A172 (cell line): ENCODE data around the gene PPP2R2C. TPM values are rescaled to one million over a fixed set of nuclear protein-coding genes. Genes with fewer than 3 reads are reported as not detected.
A peak's percentile ranks its signal among the peaks of the same experiment; 100 is the strongest.

ENCODE experiments used
- DNase-seq: peaks from one replicate; pipeline ENCODE4 v3.0.0-alpha.2; 2015; ENCODE audit warnings: low spot score
- total RNA-seq: library from RNA; depleted of rRNA; stranded (reverse); fragments of >200 nt; shearing (Covaris generic); gene quantifications from 2 replicates; pipeline ENCODE4 v1.2.3, GENCODE V29; 2014

The PPP2R2C gene
- total RNA-seq, 1 experiment from 2014 or later = 10.6 TPM

DNA sequence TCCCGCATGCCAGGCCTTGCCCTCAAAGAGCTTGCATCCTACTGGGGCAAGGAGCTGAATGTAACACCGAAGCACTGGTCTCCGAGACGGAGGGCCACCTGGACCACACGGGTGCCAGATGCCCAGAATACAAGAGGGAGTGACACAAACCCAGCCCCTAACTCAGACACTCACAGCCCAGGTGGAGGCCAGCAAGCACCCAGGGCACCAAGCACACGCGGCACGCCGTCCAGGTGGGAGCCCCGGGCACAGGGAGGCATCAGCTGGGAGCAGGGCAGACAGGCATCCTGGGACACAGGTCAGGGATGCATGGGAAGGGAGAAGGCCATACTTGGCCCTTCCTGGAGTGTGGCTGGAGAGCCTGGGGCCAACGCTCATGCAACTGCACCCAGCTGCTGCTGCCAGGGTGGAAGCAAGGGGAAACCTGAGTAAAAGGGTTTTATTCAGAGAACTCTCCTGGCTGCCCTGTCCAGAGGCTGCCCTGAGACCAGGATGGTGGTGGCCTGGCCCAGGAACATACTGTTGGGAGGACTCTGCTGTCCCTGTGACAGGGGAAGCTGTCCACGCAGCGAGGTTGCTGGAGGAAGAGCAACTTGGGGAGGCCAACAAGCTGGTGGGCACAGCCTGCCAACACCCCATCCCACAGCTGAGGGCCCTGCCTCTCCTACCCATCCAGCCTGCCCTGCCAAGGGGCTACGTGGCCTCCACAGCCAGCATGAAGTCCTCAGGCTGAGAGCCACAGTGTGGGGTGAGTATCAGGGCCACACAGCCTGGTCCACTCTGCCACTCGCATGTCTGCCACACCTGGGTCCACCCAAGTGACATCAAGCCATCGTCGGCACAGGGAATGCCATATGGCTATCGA, 22.2 kb upstream of the PPP2R2C start:
- DNase-seq = no peak

DNA sequence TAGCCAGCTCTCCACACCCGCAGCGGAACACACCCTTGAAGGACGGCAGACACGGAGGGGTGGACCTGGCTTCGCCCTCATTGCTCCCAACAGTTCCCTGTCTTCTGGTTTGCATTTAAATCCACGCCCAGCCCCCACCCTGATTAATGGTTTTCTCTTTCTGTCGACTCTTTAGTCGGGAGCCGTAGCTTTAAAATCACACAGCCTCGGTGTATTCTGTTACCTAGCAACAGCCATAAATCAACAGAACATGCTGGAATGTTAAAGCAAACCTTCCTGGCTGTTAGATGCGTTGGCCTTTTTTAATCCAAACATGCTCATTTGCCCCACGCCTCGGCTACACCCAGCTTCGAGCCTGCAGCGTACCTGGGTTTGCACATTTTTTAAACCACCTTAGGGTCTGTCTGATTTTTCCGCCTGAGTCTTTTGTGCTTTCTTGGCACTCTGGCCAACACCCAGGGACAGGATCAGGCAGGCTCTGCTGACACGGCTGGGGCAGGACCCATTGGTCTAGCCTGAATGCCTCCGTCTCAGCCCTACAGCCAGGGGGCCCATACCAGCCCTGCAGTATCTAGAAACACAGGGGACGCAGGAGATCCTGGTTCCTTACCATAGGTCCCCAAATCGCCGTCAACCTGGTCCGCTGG, 21.4 kb upstream of the PPP2R2C start:
- peak; percentile 29 for DNase-seq

DNA sequence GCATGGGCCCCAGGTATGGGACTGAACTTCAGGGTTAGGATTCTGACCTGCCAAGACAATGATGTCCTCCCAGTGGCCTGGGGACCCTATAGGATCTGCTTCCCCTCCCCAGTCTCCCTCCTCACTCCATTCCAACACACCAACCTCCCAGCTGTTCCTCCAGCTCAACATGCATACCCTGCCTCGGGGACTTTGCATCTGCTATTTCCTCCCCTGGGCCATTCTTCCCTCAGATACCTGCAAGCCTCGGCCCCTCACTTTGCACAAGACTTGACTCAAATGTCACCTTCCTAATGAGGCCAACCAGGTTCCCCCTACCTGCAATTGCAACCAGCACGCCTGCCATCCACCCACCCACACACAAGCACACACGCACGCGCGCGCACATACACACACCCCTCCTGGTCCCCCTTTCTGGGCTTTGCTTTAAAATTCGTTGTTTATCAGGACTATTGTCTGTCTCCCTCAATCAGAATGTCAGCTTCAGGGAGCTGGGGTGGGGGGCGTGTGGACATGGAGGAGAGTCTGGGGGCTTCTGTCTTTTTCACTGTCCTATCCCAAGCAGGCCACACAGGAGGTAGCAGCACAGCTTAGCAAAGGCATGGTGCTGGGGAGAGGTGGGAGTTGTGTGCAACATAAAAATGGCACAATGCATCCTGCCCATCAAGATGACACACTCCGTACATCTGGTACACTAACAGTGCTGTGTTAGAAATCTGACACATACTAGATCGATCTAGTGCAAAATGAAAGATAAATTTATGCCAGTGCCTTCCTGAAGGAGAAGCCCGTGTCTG, 20.6 kb upstream of the PPP2R2C start:
- DNase-seq = no peak

DNA sequence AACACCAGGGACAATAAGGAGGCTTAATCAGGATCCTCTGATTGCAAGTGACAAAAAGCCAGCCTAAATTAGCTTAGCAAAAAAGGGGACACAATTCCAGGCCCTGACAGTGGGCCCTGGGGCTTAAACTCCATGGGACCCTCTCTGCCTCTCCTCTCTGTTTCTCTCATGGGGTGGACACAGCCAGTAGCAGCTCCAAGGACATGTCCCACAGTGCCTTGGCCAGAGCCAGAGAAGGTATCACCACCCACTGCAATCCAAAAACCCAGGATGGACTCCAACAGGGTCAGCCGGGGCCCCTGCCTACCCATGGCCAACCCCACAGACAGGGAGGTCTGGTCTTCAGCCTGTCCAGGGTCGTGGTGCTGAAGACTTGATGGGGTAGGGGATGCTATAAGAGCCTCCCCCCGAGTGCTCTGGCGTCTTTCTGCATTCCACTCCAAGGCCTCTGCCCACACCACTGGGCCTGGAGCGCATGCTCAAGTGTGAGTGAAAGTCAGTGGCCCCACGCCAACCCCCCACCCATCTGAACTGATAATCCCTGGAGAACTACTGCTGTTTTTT, 19.7 kb upstream of the PPP2R2C start:
- DNase-seq = no peak

DNA sequence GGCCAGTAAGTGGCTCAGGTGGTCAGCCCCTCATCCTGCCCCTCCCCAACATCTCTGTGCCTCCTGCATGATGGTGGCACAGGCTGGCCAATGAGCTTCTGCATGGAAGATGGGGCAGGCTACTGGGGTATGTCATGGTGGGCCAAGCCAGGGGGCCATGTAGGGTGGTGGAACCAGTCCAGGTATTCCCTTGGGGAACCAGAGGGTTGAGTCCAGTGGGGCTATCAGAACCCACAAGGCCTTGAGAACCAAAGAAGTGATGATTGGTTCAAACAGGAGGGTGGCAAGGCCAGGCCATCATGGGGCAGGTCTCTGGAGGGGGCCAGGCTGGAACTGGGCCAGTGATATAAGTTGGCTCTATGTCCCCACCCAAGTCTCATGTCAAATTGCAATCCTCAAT, 18.8 kb upstream of the PPP2R2C start:
- no peak for DNase-seq

DNA sequence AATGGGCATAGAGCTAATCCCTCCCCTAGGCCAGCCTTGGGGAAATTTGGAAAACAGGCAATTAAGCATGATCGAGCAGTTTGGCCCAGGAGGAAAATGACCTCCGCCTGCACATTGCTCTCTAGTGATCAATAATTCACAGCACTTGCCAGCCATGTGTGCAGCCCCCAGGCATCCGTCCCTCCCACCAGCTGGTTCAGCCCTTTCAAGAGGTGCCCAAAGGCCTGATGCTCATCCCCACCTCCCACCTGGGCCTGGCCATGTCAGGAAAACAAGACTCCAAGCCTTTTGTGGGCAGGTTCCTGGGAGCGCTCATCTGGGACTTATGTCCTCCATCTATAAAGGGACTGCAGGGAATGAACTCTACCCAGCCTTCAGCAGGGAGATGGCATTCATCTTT, 17.5 kb upstream of the PPP2R2C start:
- DNase-seq = no peak

DNA sequence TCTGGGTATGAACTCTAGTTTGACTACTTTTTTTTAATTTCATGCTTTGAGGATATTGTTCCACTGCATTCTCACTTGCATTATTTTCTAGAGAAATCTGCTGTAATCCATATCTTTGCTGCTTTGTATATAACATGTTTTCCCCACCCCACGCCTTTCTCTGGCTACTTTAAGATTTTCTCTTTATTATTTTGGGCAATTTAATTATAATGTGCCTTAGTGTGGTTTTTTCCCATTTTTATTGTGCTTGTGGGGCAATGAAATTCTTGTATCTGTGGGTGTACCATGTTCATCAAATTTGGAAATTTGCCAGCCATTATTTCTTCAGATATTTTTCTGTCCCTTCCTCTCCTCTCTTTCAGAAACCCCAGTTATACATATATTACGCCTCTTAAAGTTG, 15.1 kb upstream of the PPP2R2C start:
- DNase-seq = no peak

DNA sequence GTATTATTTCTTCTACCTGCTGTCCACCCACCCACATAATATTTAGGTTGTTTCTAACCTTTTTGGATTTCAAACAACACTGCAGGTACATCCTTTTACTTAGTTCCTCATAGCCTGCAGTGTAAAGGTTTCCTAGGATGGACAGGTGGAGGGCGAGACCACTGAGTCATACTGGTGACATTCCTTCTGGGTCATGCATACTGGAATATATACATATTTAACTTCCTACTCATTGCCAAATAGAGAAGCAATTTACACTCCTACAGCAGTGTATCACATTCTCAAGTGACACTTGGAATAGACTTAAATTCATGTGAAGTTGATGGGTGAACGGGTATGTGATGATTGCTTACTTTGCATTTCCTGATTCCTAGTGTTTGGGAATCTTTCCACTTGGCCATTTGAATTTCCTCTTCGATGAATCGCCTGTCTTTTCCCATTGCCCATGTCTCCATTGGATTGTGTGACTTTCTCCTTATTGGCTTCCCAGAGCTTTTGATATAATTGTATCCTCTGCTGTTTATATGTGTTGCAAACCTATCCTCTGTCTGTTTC, 8.2 kb upstream of the PPP2R2C start:
- DNase-seq = peak; percentile 66

DNA sequence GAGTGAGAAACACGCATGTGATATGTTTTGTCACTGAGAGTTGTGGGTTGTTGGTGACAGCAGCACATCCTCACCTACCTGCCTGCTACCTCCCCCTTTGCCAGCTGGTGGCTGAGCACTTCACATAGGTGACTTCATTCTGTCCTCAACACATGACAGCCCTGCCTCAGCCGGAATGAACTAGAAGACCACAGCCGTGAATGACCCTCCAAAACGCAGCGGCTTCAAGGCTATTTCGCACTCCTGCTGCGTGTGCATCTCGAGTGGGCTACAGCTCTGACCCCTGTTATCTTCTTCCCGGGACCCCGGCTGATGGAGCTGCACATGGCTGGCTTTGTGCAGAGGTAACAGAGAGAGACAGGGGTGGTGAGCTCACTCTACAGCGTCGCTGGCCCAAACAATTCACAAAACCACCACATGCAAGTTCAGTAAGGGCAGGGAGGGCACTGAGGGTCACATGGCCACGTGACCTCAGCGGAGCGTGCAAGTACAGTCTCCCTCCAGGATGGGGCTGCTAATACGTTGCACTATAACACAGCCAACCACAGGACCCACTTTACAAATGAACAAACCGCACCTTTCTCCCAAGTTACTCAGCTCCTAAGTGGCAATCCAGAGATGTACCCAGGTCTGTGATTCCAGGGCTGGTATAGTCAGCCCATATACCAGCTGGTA, 6.3 kb upstream of the PPP2R2C start:
- no peak for DNase-seq

DNA sequence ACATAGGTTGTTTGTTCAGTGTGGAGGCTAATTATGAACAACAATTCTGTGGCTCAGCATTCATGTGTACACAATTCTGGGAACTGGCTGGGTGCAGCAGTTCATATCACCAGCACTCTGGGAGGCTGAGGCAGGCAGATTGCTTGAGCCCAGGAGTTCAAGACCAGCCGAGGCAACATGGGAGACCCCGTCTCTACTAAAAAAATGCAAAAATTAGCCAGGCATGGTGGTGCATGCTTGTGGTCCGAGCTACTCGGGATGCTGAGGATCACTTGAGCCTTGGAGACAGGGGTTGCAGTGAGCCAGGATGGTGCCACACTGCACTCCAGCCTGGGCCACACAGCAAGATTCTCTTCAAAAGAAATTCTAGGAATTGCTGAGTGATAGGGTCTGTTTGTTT, 4.5 kb upstream of the PPP2R2C start:
- no peak for DNase-seq

DNA sequence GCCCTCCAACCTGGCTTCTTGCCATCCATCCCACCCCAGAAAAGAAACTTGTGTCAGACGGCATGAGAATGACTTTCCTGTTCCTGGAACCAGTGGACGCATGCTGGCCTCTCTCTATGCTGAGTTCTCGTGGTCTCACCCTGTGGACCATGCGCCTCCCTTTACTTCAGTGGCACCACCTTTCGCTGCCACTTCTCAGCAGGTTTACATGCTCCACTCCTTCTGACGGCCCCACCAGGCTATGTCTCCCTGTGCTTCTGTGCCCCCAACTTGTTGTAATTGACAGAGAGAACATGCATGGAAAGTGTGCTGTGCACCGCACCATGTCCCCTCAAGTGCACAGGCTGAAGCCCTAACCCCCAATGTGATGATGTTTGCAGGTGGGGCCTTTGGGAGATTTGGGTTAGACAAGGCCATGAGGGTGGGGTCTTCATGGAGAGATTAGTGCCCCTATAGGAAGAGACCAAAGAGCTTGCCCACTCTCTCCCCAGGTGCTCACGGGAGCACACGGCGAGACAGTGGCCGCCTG, 3.1 kb upstream of the PPP2R2C start:
- DNase-seq = no peak

DNA sequence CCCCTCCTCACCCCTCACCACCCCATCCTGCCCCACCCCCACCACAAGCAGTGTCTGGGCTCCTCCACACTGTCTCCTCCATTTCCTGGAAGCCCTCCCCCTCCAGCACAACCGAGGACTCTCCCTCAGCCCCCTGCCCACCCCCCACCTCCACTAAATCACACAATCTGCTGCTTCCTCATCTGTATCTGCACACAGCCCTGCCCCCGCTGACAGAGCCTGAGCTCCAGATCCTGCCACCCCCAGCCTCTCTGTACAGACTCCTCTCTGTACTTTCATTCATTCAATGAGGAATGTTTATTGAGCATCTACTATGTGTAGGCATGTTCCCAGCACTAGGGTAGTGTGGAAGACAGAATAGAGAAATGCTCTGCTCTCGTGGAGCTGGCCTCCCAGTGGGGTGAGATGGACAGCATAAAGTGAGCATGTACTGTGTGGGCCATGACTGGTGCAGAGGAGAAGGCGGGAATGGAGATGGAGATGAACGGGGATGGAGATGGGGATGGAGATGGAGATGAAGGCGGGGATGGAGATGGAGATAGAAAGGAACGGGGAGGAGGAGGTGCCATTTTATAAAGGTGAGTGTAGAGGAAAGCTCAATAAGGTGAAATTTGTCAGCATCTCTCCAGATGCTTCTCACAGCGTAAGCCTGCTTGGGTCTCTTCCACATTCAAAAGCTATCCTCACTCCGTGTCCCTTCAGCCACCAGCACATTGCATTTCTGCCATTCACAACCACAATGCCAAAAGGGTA, 2.5 kb upstream of the PPP2R2C start:
- DNase-seq = no peak

DNA sequence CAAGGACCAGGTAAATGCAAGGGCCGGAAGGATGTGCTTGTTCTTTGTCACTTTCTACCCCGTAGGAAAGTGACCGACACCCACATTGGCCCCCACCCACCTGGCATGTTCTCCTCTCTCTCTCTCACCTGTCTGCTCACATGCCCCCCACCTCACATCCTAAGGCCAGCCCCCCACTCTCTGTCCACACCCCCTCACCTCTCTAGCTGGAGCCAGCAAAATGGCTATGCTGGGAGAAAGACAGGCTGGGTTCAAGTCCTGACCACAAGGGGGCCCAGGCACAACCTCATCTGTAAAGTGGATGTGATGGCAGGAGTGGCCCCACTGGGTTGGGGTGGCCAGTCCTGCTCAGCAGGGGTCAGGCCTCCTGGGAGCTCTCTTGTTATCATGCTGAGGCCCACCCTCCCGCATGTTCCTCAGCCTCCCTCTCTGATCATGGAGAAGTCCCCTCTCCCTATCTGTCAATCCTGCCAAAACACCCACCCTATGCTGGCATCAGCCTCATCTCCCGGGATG, 1.7 kb upstream of the PPP2R2C start:
- DNase-seq = no peak

DNA sequence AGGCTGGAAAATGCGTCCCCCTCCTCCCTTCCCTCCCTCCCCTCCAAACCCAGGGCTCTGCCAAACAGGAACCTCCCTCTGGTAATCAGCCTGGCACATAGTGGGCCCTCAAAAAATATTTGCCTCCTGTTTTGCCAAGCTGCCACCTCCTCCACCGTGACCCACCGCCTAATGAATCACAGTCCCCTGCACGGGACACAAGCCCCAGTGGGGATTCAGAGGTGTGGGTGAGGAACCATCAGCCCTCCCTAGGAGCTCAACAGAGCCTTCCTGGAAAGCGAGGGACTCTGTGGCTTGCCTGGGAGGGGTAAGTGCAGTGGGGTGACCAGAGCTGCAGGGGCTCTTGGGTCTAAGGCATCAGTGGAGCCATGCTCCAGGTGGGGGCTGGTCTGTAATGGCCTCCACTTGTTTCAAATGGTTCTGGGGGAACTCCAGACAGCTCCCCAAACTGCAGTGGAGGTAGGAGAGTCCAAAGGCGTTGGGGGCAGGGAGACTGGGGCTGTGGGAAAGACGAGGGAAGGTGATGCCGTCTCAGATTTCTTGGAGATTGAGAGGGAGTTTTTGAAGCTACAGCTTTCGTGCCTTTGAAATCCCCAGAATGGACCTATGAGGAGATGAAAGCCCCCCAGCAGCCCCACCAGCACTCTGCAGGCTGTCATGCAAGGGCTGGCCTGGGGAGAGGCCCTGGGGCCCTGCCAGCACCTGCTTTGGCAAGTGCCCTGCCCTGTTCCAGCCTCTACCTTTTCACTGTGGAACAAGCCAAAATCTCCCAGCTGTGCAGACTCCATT, 1.0 kb upstream of the PPP2R2C start:
- DNase-seq = no peak

DNA sequence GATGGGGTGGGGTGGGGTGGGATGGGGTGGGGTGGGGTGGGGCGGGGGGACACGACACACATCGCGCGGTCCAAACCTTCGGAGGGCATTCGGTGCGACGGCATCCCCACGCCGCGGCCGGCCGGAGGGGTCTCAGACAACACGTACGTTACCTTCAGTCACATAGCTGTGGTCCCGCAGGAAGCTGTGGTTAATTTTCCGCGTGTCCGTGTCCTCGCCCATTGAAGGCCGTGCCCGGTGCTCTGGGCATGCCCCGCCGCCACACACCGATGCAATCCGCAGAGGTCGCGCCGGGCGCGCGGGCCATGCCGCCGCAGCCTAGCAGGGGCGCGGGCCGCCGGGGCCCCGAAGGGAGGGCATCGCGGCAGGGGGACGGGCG, 417 bp downstream of the PPP2R2C start:
- no peak for DNase-seq

DNA sequence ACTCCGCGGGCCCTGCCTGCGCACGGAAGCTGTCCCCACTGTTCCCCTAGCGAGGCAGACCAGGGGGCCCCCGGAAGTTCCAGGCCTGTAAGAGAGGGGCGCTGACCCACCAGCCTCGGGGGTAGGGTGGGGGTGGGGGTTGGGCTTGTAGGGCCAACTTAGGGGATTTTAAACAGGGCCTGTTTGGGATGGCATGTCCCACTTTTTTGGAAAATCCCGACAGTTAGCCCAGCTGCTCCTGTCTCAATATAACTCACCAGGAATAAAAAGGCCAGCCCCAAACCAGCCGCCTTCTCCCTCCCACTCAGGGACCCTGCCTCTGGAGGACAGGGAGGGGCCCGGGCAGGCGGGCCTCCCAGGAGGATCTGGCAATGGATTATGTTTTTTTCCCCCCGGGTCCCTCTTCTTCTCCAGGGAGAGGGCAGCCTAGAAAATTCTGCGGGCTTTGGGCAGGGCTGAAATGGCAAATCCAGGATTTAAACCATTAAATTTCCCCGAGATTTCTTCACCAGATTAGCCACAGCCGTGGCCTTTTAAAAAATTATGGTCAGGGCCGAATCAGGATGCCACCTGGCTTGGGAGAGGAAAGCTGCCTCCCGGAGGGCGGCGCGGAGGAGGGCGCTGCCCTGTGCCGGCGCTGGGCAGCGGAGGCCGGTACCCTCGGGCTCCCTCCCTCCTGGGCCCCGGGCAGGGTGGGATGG, 957 bp downstream of the PPP2R2C start:
- DNase-seq = peak; percentile 8

DNA sequence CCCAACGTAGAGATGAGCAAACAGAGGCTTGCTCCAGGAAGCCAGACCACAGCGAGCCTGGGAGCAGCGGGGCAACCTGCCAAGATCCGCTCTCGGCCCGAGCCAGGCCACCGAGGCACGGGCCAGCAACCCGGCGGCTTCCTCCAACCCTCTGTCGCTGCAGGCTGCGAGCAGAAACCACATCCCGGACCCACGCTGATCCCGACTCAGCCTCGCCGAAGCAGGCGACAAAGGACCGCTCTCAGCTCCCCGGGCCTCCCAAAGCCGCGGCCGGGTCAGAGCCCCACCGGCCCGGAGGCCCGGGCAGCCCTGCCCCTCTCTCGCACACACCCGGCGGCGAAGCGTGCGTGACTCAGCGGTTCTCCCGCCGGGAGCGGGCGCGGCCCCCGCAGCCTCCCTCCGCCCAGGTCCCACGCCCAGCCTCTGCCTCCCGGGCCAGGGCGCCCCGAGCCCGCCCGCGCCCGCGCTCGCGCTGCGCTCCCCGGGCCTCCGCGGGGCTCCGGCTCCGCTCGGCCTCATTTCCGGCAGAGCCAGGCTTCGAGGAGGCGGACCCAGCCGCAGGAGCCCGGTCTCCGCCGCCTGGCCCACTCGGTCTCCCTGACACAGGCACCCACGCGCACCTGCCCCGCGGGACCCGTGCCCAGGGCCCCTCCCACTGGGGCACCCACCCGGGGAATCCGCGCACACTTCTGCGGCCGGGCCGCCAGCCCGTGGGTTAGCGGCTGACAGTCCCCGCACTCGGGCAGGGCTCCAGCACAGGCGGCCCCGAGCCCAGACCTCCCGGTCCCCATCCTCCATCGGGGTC, 1.7 kb downstream of the PPP2R2C start:
- peak; percentile 49 for DNase-seq
